GM19467 (cell line): Measurements from ENCODE around the gene FADS3.
A peak's percentile ranks its signal among the peaks of the same experiment; 100 is the strongest.

ENCODE experiments used
- ATAC-seq: cut with Tn5 transposase; IDR thresholded peaks from one replicate; pipeline ENCODE4 v1.9.1; 2021; ENCODE audit warnings: mild to moderate bottlenecking, moderate library complexity; ENCODE audit not compliant: unreplicated experiment

Gene FADS3

GRCh38 chr11:61839742-61840141 is 51.6 kb downstream of the FADS3 start:
- no peak for ATAC-seq

GRCh38 chr11:61838921-61839320 is 52.4 kb downstream of the FADS3 start:
- ATAC-seq = no peak

GRCh38 chr11:61838501-61838900 is 52.8 kb downstream of the FADS3 start:
- no peak for ATAC-seq

- no peak for ATAC-seq
Measured at GRCh38 chr11:61837411-61838005, 53.8 kb downstream of the FADS3 start.

GRCh38 chr11:61836193-61836592 is 55.2 kb downstream of the FADS3 start:
- no peak for ATAC-seq

- ATAC-seq = peak; percentile 85
Measured at GRCh38 chr11:61834278-61835048, 56.9 kb downstream of the FADS3 start.

- ATAC-seq = no peak
Measured at GRCh38 chr11:61833926-61834277, 57.4 kb downstream of the FADS3 start.

GRCh38 chr11:61833471-61833870 is 57.9 kb downstream of the FADS3 start:
- ATAC-seq = no peak

- ATAC-seq = no peak
Measured at GRCh38 chr11:61832754-61833153, 58.6 kb downstream of the FADS3 start.

- no peak for ATAC-seq
Measured at GRCh38 chr11:61832207-61832606, 59.1 kb downstream of the FADS3 start.

- ATAC-seq = no peak
Measured at GRCh38 chr11:61830237-61831105, 60.9 kb downstream of the FADS3 start.

GRCh38 chr11:61829806-61830205 is 61.5 kb downstream of the FADS3 start:
- no peak for ATAC-seq

- peak; percentile 13 for ATAC-seq
Measured at GRCh38 chr11:61828629-61829407, 62.5 kb downstream of the FADS3 start.

- peak; percentile 2 for ATAC-seq
Measured at GRCh38 chr11:61828379-61828628, 63.0 kb downstream of the FADS3 start.

- ATAC-seq = peak; percentile 64
Measured at GRCh38 chr11:61827571-61828378, 63.6 kb downstream of the FADS3 start, which contains the start of gene FADS2. TSS of gene FADS2 (plus strand) at chr11:61828300. CDS start at chr11:61828391, 91 bp downstream.

- peak; percentile 7 for ATAC-seq
Measured at GRCh38 chr11:61826930-61827570, 64.3 kb downstream of the FADS3 start.
